NB4 (cell line): ENCODE data around the gene TMEM92.
"Not testable (repeated sequence)": the region's sequence is repeated elsewhere in the genome, so short reads cannot be mapped to it uniquely, and the experiment has no call there.

Experiments
- DNase-seq: peaks from one replicate; pipeline ENCODE4 v3.0.0; 2010; ENCODE audit warnings: low read depth
- H3K4me3 ChIP-seq: one replicate; pipeline ENCODE4 v1.5.1; 2011; ENCODE audit warnings: mild to moderate bottlenecking, low read depth, low read length, moderate library complexity
- MYC ChIP-seq: IDR thresholded peaks from 2 replicates; pipeline ENCODE4 v1.6.1; 2011; ENCODE audit warnings: low read depth, low read length
- POLR2A ChIP-seq: IDR thresholded peaks from 2 replicates; pipeline ENCODE4 v1.6.1; 2011; ENCODE audit warnings: mild to moderate bottlenecking; ENCODE audit not compliant: insufficient read length; ENCODE audit errors: extremely low read depth
- TF ChIP-seq, protein P1 (sequence below): IDR thresholded peaks from 2 replicates; pipeline ENCODE4 v1.6.1; 2011; ENCODE audit warnings: low read depth, low read length
- TF ChIP-seq, protein P2 (sequence below): IDR thresholded peaks from one replicate; pipeline ENCODE4 v1.5.1; 2012; ENCODE audit warnings: low read depth, low read length

TMEM92 gene

DNA sequence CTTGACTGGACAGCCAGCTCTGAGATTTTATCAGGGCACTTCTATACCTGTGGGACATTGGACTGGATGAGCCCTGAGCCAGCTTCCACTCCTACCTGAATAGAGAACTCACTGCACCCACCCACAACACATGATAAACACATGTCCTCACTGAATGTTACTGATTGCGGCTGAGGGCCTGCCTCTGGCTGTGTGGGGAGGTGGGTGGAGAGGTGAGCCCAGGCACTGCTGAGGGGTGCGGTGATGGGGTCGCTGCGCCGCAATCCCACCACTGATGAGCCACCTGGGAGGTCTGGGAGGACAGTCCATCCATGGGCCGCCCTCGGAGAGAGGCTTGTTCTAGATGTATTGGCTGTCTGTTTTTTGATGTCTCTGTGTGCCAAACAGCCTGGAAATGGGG is 5.4 kb downstream of the TMEM92 start:
- DNase-seq = no peak
- TF ChIP-seq POLR2A = no peak
- H3K4me3 ChIP-seq = no peak overlapping the region

DNA sequence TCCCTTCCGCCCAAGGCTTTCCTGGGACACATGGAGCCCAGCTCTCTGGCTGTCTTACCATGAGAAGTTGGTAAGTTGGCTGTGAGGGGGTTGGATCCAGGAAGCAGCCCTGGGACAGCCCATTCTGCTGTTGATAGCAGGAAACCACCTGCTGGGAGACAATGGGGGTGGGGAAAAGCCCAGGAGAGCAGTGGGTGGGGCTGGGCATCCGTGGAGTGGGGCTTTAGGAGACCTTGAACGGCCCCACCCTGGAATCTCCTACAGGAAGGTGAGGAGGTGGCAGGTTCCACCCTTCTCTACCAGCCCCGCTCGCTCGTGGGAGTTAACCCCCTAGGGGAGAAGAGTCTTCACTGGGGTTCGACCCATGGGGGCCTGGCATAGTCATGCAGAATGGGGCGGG is 5.8 kb downstream of the TMEM92 start:
- peak; percentile 50 for DNase-seq
- TF ChIP-seq, protein P1, sequence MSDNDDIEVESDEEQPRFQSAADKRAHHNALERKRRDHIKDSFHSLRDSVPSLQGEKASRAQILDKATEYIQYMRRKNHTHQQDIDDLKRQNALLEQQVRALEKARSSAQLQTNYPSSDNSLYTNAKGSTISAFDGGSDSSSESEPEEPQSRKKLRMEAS = no peak
- no peak for TF ChIP-seq POLR2A
- no peak for TF ChIP-seq MYC
- TF ChIP-seq, protein P2, sequence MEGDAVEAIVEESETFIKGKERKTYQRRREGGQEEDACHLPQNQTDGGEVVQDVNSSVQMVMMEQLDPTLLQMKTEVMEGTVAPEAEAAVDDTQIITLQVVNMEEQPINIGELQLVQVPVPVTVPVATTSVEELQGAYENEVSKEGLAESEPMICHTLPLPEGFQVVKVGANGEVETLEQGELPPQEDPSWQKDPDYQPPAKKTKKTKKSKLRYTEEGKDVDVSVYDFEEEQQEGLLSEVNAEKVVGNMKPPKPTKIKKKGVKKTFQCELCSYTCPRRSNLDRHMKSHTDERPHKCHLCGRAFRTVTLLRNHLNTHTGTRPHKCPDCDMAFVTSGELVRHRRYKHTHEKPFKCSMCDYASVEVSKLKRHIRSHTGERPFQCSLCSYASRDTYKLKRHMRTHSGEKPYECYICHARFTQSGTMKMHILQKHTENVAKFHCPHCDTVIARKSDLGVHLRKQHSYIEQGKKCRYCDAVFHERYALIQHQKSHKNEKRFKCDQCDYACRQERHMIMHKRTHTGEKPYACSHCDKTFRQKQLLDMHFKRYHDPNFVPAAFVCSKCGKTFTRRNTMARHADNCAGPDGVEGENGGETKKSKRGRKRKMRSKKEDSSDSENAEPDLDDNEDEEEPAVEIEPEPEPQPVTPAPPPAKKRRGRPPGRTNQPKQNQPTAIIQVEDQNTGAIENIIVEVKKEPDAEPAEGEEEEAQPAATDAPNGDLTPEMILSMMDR = no peak
- H3K4me3 ChIP-seq = no peak overlapping the region

DNA sequence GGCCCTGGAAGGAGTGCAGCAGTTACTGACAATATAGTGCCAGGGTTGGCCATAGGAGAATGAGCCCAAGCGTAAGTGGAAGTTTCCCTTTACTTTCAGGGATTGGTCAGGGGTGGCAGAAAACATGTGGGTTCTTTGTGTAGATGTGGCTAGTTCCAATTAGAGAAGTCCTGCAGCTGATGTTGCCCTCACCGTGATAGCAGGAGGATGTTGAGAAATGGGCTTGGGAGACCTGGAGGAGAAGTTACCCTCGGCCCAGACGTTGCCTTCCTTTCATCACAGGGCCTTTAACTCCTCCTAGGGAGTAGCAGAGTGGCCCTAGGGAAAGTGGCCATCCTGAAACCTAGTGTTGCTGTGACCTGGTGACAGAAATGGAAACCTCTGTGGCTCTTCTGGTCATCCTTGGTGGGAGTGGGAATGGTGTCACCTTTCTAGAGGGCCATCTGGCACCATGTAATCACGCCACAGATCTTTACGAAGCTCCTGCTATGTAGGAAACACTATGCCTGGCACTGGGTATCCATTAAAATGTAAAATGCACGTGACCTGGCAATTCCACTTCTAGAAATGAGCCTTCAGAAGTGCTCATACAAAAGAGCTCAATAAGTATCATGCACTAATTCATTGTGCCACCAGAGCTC is 6.7 kb downstream of the TMEM92 start:
- DNase-seq = peak; percentile 74
- TF ChIP-seq, protein P2 = no peak
- 0 out of 2 replicates have a peak, but pooled peaks have one; percentile 18 for TF ChIP-seq MYC
- H3K4me3 ChIP-seq = no peak overlapping the region

DNA sequence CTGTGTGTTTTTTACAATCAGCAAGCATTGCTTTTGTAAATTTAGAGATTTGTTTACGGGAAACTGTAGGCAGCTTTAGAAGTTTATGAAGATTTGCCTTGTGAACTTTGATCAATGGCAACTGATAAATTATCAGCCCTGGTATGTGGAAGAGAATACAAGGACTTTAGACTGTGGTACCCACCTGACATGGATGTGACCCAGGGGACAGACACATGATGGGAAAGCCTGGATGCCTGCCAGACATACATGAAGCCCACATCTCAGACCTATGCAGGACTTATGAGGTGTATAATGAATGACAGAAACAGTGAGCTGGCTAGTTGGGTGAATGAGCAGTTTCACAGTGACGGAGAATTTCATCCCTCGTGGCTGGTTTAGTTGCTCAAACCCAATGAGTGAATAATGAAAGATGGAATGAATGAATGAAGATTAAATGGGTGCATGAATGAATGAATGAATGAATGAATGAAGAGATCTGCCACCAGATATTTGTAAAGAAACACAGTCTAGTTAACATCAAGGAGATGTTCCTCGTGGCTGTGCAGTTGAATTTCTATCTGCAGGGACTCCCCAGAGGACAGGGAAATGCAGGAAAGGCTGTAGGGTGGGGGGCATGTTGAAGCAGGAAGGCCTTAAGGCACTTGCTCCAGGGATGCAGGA is 7.6 kb downstream of the TMEM92 start:
- no peak for DNase-seq
- no peak overlapping the region for H3K4me3 ChIP-seq
- TF ChIP-seq MYC = no peak
- TF ChIP-seq, protein P1 = no peak
- TF ChIP-seq POLR2A = no peak
- TF ChIP-seq, protein P2 = no peak

DNA sequence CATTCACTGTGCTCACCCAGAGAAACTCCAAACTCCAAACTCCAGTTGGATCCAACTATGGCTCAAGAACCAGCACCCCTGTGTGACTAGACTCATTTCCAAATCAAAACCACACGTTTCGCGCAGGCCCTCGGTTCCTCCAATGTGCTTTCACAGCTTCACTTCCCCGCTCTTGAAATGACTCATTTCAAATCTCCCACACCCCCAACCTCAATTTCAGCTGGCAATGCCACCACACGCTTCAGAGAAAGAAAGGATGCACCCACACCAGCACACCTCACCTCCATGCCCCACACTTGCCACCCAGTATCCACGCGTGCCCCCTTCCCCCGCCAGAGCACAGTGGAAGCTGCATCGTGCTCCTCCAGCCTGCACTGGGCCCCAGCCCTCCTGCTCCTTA is 9.0 kb downstream of the TMEM92 start:
- no peak overlapping the region for H3K4me3 ChIP-seq
- DNase-seq = peak; percentile 53
- TF ChIP-seq POLR2A = no peak

DNA sequence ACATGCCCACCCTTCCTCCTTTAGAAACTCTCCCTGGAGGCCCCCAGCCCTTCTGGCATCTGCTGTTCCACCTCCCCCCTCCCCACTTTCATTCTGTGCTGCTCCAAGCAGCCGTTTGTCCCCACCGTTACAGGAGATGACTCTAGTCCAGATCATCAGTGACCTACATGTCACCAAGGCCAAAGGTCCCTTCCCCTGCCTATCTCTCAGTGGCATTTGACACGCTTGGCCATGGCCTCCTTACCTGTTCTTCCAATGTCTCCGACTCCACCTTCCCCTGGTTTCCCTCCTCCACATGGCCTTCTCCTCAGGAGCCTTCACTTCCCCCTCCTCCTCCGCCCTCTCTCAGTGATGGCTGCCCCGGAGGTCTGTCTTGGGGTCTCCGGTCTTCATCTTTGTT is 9.4 kb downstream of the TMEM92 start:
- no peak overlapping the region for H3K4me3 ChIP-seq
- TF ChIP-seq, protein P1 = no peak
- TF ChIP-seq, protein P2 = no peak
- no peak for TF ChIP-seq POLR2A
- no peak for TF ChIP-seq MYC
- no peak for DNase-seq

DNA sequence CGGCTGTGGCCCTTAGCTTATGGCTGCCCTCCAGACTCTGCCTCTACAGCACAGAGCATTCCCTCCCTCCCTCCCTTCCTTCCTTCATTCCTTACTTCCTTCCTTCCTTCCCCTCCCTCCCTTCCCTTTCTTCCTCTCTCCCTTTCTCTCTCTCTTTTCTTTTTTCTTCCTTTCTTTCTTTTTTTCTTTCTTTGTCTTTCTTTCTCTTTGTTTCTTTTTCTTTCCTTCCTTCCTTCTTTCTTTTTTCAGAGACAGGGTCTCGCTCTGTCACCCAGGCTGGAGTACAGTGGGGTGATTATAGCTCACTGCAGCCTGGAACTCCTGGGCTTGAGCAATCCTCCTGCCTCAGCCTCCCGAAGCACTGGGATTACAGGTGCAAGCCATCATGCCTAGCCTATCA is 11.7 kb downstream of the TMEM92 start:
- H3K4me3 ChIP-seq = no peak overlapping the region
- TF ChIP-seq, protein P2 = no peak
- TF ChIP-seq MYC (no peak), POLR2A (no peak)
- TF ChIP-seq, protein P1 = no peak

DNA sequence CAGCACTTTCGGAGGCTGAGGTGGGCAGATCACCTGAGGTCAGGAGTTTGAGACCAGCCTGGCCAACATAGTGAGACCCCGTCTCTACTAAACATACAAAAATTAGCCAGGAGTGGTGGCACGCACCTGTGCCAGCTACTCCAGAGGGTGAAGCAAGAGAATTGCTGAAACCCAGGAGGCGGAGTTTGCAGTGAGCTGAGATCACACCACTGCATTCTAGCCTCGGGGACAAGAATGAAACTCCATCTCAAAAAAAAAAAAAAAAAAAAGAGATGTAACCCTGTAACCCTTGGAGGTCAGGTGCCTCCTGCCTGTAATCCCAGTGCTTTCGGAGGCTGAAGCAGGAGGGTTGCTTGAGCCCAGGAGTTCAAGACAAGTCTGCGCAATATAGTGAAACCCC is 13.0 kb downstream of the TMEM92 start:
- not testable (repeated sequence) for H3K4me3 ChIP-seq, DNase-seq

More for the DNA sequence above, 11.7 kb downstream of the TMEM92 start:
- DNase-seq = no peak
